GM21619 (cell line): ENCODE measurements around the gene CCDC61.
A peak's percentile ranks its signal among the peaks of the same experiment; 100 is the strongest.

Experiments
- ATAC-seq: cut with Tn5 transposase; IDR thresholded peaks from one replicate; pipeline ENCODE4 v1.9.1; 2021; ENCODE audit not compliant: unreplicated experiment

Gene CCDC61

GRCh38 chr19:45994998-45995714 lies at the start of gene CCDC61:
CCDC61 (plus strand) TSS chr19:45995467; CDS start chr19:46003019, 7,552 bp downstream.
- peak; percentile 95 for ATAC-seq

- ATAC-seq: no peak
These were observed 47.3 kb upstream of the CCDC61 start for GRCh38 chr19:45947926-45948325.

- ATAC-seq: no peak
These were observed 43.0 kb upstream of the CCDC61 start for GRCh38 chr19:45952341-45952685.

GRCh38 chr19:45952686-45953505 lies 42.4 kb upstream of the CCDC61 start:
- ATAC-seq: no peak

GRCh38 chr19:45953676-45954075 lies 41.6 kb upstream of the CCDC61 start:
- no peak for ATAC-seq

GRCh38 chr19:45954156-45954555 lies 41.1 kb upstream of the CCDC61 start:
- no peak for ATAC-seq

- no peak for ATAC-seq
These were observed 39.2 kb upstream of the CCDC61 start for GRCh38 chr19:45955905-45956608.

GRCh38 chr19:45958320-45958719 lies 36.9 kb upstream of the CCDC61 start:
- ATAC-seq: no peak

GRCh38 chr19:45958769-45959516 lies 36.3 kb upstream of the CCDC61 start:
- no peak for ATAC-seq

GRCh38 chr19:45959517-45960025 lies 35.7 kb upstream of the CCDC61 start:
- ATAC-seq: no peak

- no peak for ATAC-seq
These were observed 34.6 kb upstream of the CCDC61 start for GRCh38 chr19:45960595-45961235.

GRCh38 chr19:45962021-45962420 lies 33.2 kb upstream of the CCDC61 start:
- ATAC-seq: no peak

GRCh38 chr19:45967246-45967645 lies 28.0 kb upstream of the CCDC61 start:
- ATAC-seq: no peak

- ATAC-seq: no peak
These were observed 26.6 kb upstream of the CCDC61 start for GRCh38 chr19:45968626-45969025.

GRCh38 chr19:45969676-45970075 lies 25.6 kb upstream of the CCDC61 start:
- ATAC-seq: no peak

- ATAC-seq: no peak
These were observed 23.9 kb upstream of the CCDC61 start for GRCh38 chr19:45971260-45971902.

GRCh38 chr19:45972081-45972946 lies 23.0 kb upstream of the CCDC61 start:
- ATAC-seq: no peak

- no peak for ATAC-seq
These were observed 22.2 kb upstream of the CCDC61 start for GRCh38 chr19:45972947-45973540.
